Body of pancreas (tissue), 4 donors: ENCODE results near the gene RBP7. TPM values are rescaled to one million over a fixed set of nuclear protein-coding genes. Genes with fewer than 3 reads are reported as not detected.

Experiments
- ATAC-seq: fragments of 150-250 bp; one replicate; pipeline ENCODE4 v1.9.1; 2016
- DNase-seq, 4 donors: peaks; one replicate each; pipeline ENCODE4 v3.0.0-alpha.2; 2019
- H3K27ac ChIP-seq, 4 donors: fragments of 200-600 bp; sonication (generic); 1 replicate in 3 of 4; 2 replicates in 1 of 4; pipeline versions ENCODE4 v1.5.1 to v1.6.1; 2016 to 2019; ENCODE audit warnings: mild to moderate bottlenecking in 1 of 4, mixed read lengths in 1 of 4, moderate library complexity in 1 of 4
- H3K27me3 ChIP-seq, 2 donors: fragments of 200-600 bp; sonication (generic); one replicate each; pipeline ENCODE4 v1.6.0; 2016; ENCODE audit warnings: mild to moderate bottlenecking in 1 of 2
- H3K36me3 ChIP-seq, 2 donors: fragments of 200-600 bp; sonication (generic); replicated peaks in 1 of 2; 2 replicates each; pipeline ENCODE4 v1.5.1; 2016; ENCODE audit warnings: low read depth in 2 of 2; ENCODE audit not compliant: insufficient read depth in 1 of 2
- H3K4me1 ChIP-seq: fragments of 200-600 bp; sonication (generic); one replicate; pipeline ENCODE4 v1.6.0; 2016
- H3K4me3 ChIP-seq, 2 donors: fragments of 200-600 bp; sonication (generic); 1 replicate in 1 of 2; 2 replicates in 1 of 2; pipeline ENCODE4 v1.5.1; 2016 to 2019
- H3K9me3 ChIP-seq, 3 donors: fragments of 200-600 bp; sonication (generic); 1 replicate in 2 of 3; 2 replicates in 1 of 3; pipeline ENCODE4 v1.5.1; 2016
- POLR2A ChIP-seq, 3 donors: fragments of 450-650 bp; IDR thresholded peaks; one replicate each; pipeline ENCODE4 v1.6.1; 2016; ENCODE audit warnings: antibody characterized with exemption in 3 of 3, mild to moderate bottlenecking in 2 of 3
- WGBS, 2 donors: methylation state at CpG; one replicate each; pipeline ENCODE4 v1.1.5; 2017; 5-methylcytosine and 5-hydroxymethylcytosine counted together
- intact Hi-C: fragments of 100-400 bp; cut with DNase I; formaldehyde crosslinking; loops from one replicate; pipeline ENCODE4 v1.15.1; 2023
- total RNA-seq, 2 donors: library from RNA; depleted of rRNA; stranded (reverse); fragments of >200 nt; gene quantifications; one replicate each; pipeline ENCODE4 v1.1.0, GENCODE V29; 2016
- TF ChIP-seq, protein P1 (sequence below), 7 experiments: fragments of 450-650 bp in 4 of 7; fragments of 200-600 bp in 3 of 7; sonication (generic) in 3 of 7; IDR thresholded peaks; one replicate each; pipeline ENCODE4 v1.5.1; 2016 to 2019; ENCODE audit warnings: antibody characterized with exemption in 7 of 7

The RBP7 gene
- total RNA-seq = 10 to 100 TPM in 1 of 2 donors, 1 to 10 TPM in 1; 7.5 to 46.8 TPM

DNA sequence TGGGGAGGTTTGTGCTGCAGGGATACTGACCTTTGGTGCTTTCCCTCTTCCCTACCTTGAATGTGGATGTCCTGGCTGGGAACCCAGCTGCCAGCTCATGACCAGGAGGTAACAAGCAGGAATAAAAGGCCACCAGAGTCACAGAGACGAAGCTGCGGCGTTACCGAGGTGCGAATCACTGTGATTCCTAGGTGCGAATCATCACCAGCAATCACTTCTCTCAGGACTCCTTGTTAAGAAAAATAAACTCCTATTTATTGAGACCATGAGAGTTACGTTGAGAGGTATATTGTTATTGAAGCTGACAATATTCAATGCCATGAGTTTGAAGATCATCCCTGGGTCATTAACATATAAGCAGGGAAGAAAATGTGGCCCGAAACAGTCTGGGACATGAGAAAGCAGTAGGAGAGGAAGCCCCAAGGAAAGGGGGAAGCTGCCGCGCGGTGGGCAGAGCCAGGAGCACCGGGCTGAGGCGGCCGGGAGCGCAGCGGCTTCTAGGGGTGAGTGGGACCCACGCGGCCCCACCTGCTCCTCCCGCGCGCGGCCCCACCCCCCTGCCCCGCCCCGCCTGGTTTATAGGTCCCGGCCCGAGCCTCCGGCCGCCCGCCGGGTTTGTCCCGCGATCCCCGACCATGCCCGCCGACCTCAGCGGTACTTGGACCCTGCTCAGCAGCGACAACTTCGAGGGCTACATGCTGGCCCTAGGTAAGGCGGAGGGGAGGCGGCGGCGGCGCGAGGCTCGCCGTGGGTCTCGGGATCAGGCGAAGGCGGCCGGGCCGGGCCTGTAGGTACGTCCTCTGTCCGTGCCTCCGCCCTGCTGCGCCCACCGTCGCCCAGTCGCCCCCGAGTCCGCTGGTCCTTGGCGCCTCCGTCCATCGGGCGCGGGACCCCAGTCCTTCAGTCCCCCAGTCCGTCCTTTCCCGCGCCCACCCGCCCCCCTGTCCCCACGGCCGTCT lies at the start of gene RBP7:
TSS of gene RBP7 (plus strand) at position 605 of the 959 bp plus-strand sequence. CDS start at position 636, 31 bp downstream.
- DNase-seq (peak; percentile 21 to 41 (median 22)), ATAC-seq (peak; percentile 67)
- intact Hi-C loops = no loop called here
- WGBS, 2 donors = 11 to 26% methylated on average over 18 to 43 of the region's 71 CpGs
- Histone ChIP-seq H3K4me3 (peak within 1 kb of the TSS; percentile 4 to 50), H3K4me1 (peaks cover 15% of the 10 kb centered on the region), H3K9me3 (no peaks in the 10 kb centered on the region), H3K36me3 (no peaks in the 10 kb centered on the region), H3K27ac (no peak within 1 kb of the TSS), H3K27me3 (peaks cover 0 to 12% of the 10 kb centered on the region in 2 donors)
- TF ChIP-seq, protein P1, sequence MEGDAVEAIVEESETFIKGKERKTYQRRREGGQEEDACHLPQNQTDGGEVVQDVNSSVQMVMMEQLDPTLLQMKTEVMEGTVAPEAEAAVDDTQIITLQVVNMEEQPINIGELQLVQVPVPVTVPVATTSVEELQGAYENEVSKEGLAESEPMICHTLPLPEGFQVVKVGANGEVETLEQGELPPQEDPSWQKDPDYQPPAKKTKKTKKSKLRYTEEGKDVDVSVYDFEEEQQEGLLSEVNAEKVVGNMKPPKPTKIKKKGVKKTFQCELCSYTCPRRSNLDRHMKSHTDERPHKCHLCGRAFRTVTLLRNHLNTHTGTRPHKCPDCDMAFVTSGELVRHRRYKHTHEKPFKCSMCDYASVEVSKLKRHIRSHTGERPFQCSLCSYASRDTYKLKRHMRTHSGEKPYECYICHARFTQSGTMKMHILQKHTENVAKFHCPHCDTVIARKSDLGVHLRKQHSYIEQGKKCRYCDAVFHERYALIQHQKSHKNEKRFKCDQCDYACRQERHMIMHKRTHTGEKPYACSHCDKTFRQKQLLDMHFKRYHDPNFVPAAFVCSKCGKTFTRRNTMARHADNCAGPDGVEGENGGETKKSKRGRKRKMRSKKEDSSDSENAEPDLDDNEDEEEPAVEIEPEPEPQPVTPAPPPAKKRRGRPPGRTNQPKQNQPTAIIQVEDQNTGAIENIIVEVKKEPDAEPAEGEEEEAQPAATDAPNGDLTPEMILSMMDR (IDR thresholded peaks at IDR 0.05) = no peak
- TF ChIP-seq POLR2A (IDR thresholded peaks at IDR 0.05) = no peak

DNA sequence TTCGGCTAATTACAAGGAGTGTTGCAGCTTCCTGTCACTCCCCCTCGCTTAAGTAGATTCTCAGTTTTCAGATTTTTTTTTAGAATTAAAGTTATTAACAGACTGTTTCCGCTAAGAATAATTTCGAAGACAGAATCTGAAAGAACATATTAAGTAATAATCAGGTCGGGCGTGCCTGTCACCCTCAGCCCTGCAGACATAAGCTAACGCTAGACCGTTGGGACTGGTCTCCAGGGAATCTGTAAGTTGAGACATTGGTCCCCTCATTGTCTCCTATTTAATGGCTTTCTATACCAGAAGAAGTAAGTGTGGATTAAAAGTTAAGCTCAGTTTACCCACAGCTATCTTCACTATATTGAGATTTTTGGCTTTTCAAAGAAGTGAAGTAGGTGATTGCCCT lies 39.3 kb upstream of the RBP7 start:
- TF ChIP-seq, protein P1 (IDR thresholded peaks at IDR 0.05) = no peak
- TF ChIP-seq POLR2A (IDR thresholded peaks at IDR 0.05) = no peak
- H3K36me3 ChIP-seq = no peaks in the 10 kb centered on the region
- 84 to 87% methylated on average over 8 of the region's 8 CpGs for WGBS, 2 donors
- no peaks in the 10 kb centered on the region for H3K9me3 ChIP-seq
- ATAC-seq (no peak), DNase-seq (no peak)
- H3K27me3 ChIP-seq = no peaks in the 10 kb centered on the region
- H3K27ac ChIP-seq = no peak overlapping the region
- H3K4me1 ChIP-seq = no peaks in the 10 kb centered on the region
- intact Hi-C loops = no loop called here
- H3K4me3 ChIP-seq = no peak overlapping the region

DNA sequence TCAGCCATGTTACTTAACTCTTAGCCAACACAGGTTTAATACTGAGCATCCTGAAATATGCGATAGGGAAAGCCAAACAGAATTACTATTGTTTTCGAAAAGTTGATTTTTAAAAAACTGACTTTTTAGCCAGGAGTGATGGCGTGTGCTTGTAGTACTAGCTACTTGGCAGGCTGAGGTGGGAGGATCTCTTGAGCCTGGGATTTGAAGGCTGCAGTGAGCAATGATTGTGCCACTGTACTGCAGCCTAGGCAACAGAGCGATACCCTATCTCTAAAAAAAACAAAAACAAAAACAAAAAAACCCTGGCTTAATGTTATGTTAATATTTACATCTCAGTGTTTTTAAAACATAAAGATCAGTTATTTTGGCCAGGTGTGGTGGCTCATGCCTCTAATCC lies 37.0 kb upstream of the RBP7 start:
- no peaks in the 10 kb centered on the region for H3K9me3 ChIP-seq
- no peak overlapping the region for H3K27ac ChIP-seq
- TF ChIP-seq POLR2A (IDR thresholded peaks at IDR 0.05) = no peak
- TF ChIP-seq, protein P1 (IDR thresholded peaks at IDR 0.05) = no peak
- no peak for ATAC-seq
- H3K36me3 ChIP-seq = no peaks in the 10 kb centered on the region
- 61 to 87% methylated on average over 4 of the region's 4 CpGs for WGBS, 2 donors
- DNase-seq = peak in 2 of 4 donors; percentile 44 to 57
- intact Hi-C loops = no loop called here
- no peak overlapping the region for H3K4me3 ChIP-seq
- H3K27me3 ChIP-seq = no peaks in the 10 kb centered on the region
- no peaks in the 10 kb centered on the region for H3K4me1 ChIP-seq

DNA sequence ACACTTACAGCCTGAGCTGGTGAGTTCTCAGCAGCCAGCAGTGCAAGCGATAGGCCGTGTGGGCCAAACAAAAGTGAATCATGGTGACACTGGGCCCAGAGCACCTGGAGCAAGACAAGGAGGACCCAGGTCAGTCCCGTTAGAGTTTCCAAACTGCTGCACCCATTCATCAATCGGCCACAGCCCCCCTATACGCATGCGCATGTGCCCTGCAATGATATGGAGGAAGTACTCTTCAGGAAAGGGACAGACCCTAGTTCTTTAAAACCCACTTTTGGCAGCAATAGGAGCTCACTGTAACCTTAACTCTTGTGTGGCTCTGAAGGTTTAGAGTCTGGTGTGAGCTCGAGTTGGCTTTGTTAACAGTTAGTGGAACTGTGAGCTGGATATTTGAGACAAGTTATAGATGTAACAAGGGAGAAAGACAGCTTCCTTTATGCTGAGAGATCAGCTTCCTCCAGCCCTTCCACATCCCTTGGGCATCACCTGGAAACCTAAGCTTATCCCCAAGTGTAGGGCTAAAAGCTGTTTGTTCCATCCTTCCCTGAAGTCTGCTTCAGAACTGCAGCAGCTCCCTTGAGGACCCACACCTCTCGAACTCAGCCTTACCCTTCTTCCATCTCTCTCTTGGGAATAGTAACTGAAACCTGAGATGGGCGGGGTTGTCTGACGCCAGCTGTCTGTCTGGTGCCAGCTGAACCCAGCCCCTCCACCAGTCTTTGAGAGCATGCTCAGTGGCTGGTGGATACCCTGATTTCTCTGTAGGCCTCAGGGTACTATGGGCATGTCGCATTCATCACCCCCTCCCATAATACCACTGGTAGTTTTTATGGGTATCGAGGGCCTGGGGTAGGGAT lies 36.1 kb upstream of the RBP7 start:
- Histone ChIP-seq H3K27ac (no peak overlapping the region), H3K36me3 (no peaks in the 10 kb centered on the region), H3K27me3 (no peaks in the 10 kb centered on the region), H3K9me3 (no peaks in the 10 kb centered on the region), H3K4me3 (no peak overlapping the region), H3K4me1 (no peaks in the 10 kb centered on the region)
- no peak for DNase-seq
- TF ChIP-seq, protein P1 (IDR thresholded peaks at IDR 0.05) = no peak
- no peak for TF ChIP-seq POLR2A (IDR thresholded peaks at IDR 0.05)
- intact Hi-C loops = no loop called here
- WGBS, 2 donors = 85 to 92% methylated on average over 8 to 12 of the region's 12 CpGs
- no peak for ATAC-seq
